Stimulated activated CD4-positive, alpha-beta T cell treated with anti-CD3 and anti-CD28 coated beads, Interleukin-1b, Interleukin-23, amount 100 ng/mL, for 48 hours (primary cell): ENCODE data around the gene DNAH17.

Experiments used
- DNase-seq: peaks from one replicate; pipeline ENCODE4 v3.0.0-alpha.2; 2020

DNAH17 gene

GRCh38 chr17:78423961-78424675, 153.1 kb downstream of the DNAH17 start:
- DNase-seq, result no peak

- no peak for DNase-seq
Measured at GRCh38 chr17:78422872-78423588, 154.2 kb downstream of the DNAH17 start.

- DNase-seq, result no peak
Measured at GRCh38 chr17:78422267-78422605, 155.0 kb downstream of the DNAH17 start.

GRCh38 chr17:78421534-78422266, 155.5 kb downstream of the DNAH17 start:
- peak; percentile 75 for DNase-seq

- DNase-seq, result no peak
Measured at GRCh38 chr17:78421084-78421533, 156.1 kb downstream of the DNAH17 start.

- DNase-seq, result no peak
Measured at GRCh38 chr17:78419970-78420815, 157.0 kb downstream of the DNAH17 start.

GRCh38 chr17:78418326-78419026, 158.7 kb downstream of the DNAH17 start:
- DNase-seq, result no peak

GRCh38 chr17:78417531-78417909, 159.7 kb downstream of the DNAH17 start:
- DNase-seq, result no peak

GRCh38 chr17:78416791-78417530, 160.2 kb downstream of the DNAH17 start:
- no peak for DNase-seq

GRCh38 chr17:78415821-78416711, 161.1 kb downstream of the DNAH17 start:
- DNase-seq, result no peak

GRCh38 chr17:78414178-78415162, 162.7 kb downstream of the DNAH17 start:
- DNase-seq, result peak; percentile 38

GRCh38 chr17:78412403-78412802, 164.8 kb downstream of the DNAH17 start:
- DNase-seq, result peak; percentile 71

GRCh38 chr17:78411241-78411857, 165.8 kb downstream of the DNAH17 start:
- DNase-seq, result no peak

- DNase-seq, result no peak
Measured at GRCh38 chr17:78409191-78409928, 167.8 kb downstream of the DNAH17 start.

- no peak for DNase-seq
Measured at GRCh38 chr17:78408476-78409050, 168.6 kb downstream of the DNAH17 start.

GRCh38 chr17:78407387-78408000, 169.7 kb downstream of the DNAH17 start:
- no peak for DNase-seq

- no peak for DNase-seq
Measured at GRCh38 chr17:78406920-78407319, 170.3 kb downstream of the DNAH17 start.
